ENCODE data around the gene GARIN5A. TPM values are rescaled to one million over a fixed set of nuclear protein-coding genes. Genes with fewer than 3 reads are reported as not detected.
A peak's percentile ranks its signal among the peaks of the same experiment; 100 is the strongest.

GARIN5A gene
- polyA plus RNA-seq, 4 donors: 7.7 to 10.3 (median 9.2) TPM

GRCh38 chr19:50437862-50438449 lies 38.7 kb downstream of the GARIN5A start:
- DNase-seq (ENCODE audit: low read depth in 4 of 4, low spot score in 3 of 4): no peak

- no peak for DNase-seq (ENCODE audit: low read depth in 4 of 4, low spot score in 3 of 4)
Observed at GRCh38 chr19:50435627-50436026, 41.0 kb downstream of the GARIN5A start.

GRCh38 chr19:50435221-50435620 lies 41.4 kb downstream of the GARIN5A start:
- no peak for DNase-seq (ENCODE audit: low read depth in 4 of 4, low spot score in 3 of 4)

- no peak for DNase-seq (ENCODE audit: low read depth in 4 of 4, low spot score in 3 of 4)
Observed at GRCh38 chr19:50434525-50434924, 42.1 kb downstream of the GARIN5A start.

- no peak for DNase-seq (ENCODE audit: low read depth in 4 of 4, low spot score in 3 of 4)
Observed at GRCh38 chr19:50433201-50434180, 43.2 kb downstream of the GARIN5A start.

- peak in 2 of 4 donors; percentile 26 to 30 for DNase-seq (ENCODE audit: low read depth in 4 of 4, low spot score in 3 of 4)
Observed at GRCh38 chr19:50432221-50433028, 44.2 kb downstream of the GARIN5A start, which contains the start of gene MYBPC2. TSS of gene MYBPC2 (plus strand) at chr19:50432892. CDS start at chr19:50432954, 62 bp downstream.

- peak; percentile 72 to 93 (median 77) for DNase-seq (ENCODE audit: low read depth in 4 of 4, low spot score in 3 of 4)
Observed at GRCh38 chr19:50431343-50432220, 45.1 kb downstream of the GARIN5A start.

GRCh38 chr19:50430888-50431342 lies 45.7 kb downstream of the GARIN5A start:
- no peak for DNase-seq (ENCODE audit: low read depth in 4 of 4, low spot score in 3 of 4)

GRCh38 chr19:50428772-50429463 lies 47.7 kb downstream of the GARIN5A start:
- no peak for DNase-seq (ENCODE audit: low read depth in 4 of 4, low spot score in 3 of 4)

GRCh38 chr19:50427997-50428425 lies 48.6 kb downstream of the GARIN5A start:
- DNase-seq (ENCODE audit: low read depth in 4 of 4, low spot score in 3 of 4): peak; percentile 63 to 82 (median 76)

- DNase-seq (ENCODE audit: low read depth in 4 of 4, low spot score in 3 of 4): no peak
Observed at GRCh38 chr19:50427318-50427925, 49.2 kb downstream of the GARIN5A start.

GRCh38 chr19:50425581-50425980 lies 51.1 kb downstream of the GARIN5A start:
- DNase-seq (ENCODE audit: low read depth in 4 of 4, low spot score in 3 of 4): no peak

GRCh38 chr19:50423279-50424113 lies 53.2 kb downstream of the GARIN5A start:
- DNase-seq (ENCODE audit: low read depth in 4 of 4, low spot score in 3 of 4): no peak

- DNase-seq (ENCODE audit: low read depth in 4 of 4, low spot score in 3 of 4): no peak
Observed at GRCh38 chr19:50422397-50423278, 54.0 kb downstream of the GARIN5A start.

- DNase-seq (ENCODE audit: low read depth in 4 of 4, low spot score in 3 of 4): no peak
Observed at GRCh38 chr19:50420808-50421207, 55.8 kb downstream of the GARIN5A start.

GRCh38 chr19:50420127-50420526 lies 56.5 kb downstream of the GARIN5A start:
- no peak for DNase-seq (ENCODE audit: low read depth in 4 of 4, low spot score in 3 of 4)

- no peak for DNase-seq (ENCODE audit: low read depth in 4 of 4, low spot score in 3 of 4)
Observed at GRCh38 chr19:50419580-50420035, 57.0 kb downstream of the GARIN5A start.
